T-helper 2 cell (primary cell): Measurements from ENCODE around the gene PROSER2.

Experiments used
- DNase-seq, 5 experiments: peaks; one replicate each; pipeline versions ENCODE4 v3.0.0 to v3.0.0-alpha.2; 2012 to 2022

The PROSER2 gene

DNA sequence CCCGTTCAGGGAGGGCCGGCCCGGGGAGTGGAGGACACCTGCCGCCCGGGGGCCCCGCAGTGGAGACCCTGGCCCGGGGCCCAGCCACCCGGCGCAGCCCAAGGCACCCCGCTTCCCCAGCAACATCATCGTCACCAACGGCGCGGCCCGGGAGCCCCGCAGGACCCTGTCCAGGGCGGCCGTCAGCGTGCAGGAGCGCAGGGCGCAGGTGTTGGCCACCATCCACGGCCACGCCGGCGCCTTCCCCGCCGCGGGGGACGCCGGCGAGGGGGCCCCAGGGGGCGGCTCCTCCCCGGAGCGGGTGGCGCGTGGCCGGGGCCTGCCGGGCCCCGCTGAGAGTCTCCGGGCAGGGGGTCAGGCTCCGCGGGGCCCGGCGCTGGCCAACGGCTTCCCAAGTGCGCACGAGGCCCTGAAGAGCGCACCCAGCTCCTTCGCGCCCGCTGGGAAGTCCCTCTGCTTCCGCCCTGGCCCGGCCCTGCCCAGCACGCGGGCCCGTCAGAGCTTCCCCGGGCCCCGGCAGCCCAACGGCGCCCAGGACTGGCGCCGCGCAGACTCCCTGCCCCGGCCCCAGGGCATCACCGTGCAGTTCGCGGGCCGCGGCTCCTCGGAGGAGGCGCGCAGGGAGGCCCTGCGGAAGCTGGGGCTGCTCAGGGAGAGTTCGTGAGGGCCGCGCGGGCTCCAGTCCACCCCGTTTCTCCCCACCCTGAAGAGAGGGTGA is 46.7 kb downstream of the PROSER2 start:
- DNase-seq, result no peak

DNA sequence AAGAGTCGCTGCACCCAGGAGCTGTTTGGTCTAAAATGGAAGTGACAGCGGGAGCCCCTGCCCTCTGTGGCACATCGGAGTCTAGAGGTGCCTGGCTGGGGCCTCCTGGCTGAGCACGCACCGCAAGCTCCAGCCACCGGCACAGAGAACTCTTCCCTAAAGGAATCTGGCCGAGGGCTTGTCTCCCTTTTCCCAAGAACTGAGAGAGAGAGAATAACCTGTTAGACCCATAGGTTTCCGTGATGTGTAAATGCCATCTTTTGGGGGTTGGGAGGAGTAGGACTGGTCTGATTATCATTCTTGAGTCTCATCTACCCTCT is 47.3 kb downstream of the PROSER2 start:
- DNase-seq, result no peak

DNA sequence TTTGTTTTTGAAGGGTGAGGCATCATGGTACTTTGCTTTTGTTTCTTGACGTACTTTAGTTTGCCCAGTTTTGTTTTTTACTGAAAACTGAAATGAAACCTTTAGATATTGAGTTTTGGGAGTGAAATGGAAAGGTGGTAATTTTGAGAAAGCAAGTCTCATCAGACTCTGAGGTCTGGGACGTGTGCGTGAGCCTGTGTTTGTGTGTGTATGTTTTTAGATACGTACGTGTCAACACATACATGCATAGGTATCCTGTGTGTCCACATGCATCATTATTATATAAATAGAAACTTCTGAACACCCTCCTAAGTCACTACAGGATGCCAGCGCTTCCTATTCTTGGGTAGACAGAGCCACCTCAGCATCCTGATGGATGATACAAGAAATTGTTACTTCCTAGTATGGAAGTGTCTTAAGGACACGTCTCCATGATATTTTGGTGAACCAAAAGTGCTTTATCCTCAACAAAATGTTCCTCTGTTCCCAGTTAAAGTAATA is 47.8 kb downstream of the PROSER2 start:
- no peak for DNase-seq

DNA sequence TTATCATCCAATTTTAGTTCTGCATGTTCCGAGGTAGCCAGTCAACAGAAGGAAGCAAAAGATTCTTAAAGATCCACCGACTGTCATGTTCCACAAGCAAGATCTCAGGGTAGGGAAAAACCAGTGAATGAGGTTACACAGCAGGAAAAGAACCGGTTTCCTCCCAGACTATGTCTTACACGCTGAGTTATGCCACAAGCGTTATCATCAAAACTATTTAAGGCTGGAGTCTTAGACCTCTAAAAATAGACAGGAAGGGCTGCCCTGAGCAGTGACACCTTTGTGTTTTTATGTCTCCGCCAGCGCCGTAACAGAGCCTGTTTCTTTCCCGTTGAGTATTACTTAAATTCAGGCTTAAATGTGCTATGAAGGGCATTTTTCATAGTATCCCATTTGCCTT is 48.3 kb downstream of the PROSER2 start:
- DNase-seq, result peak in 1 of 5 experiments; percentile 17

DNA sequence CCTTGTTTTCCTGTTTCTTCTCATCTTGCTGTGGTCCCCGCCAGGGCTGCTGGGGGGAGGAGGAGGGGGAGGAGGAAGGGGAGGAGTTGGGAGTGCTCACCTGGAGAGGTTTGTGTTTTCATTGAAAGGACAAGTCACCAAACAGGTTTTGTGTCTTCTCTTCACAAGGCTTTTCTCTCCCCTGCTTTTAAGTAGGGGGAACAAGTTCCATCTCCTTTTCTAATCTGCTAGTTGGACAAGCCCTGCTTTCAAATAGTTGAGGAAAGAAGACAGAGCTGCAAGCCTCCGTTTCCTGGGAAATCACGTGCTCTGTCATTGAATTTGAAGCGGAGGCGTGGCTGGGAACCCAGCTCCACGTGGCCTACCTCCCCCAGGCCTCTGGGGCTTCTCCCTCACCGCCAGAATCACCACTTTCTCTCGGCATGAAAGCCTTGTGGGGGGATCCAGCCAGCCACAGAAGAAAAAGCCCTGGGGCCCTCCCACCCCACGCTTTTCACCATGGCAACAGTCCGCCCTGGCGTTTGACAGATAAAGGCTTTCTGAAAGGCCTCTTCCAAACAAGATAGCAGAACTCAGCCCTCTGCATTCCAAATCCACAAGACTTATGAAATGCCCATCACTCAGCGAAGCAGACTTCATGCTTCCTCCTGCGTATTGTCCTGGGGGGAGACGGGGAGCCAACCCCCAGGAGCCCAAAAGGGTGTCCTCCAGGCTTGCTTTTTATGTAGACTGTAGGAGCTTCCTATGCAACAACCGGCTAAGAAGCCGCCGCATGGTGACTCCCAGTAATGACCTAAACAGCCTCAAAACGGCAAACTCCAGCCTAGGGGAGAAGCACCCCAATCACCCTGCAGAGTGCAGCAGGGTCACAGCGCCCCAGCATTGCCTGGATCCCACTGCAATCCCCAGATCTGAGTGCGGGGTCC is 51.7 kb downstream of the PROSER2 start:
- DNase-seq, result peak in 1 of 5 experiments; percentile 73

DNA sequence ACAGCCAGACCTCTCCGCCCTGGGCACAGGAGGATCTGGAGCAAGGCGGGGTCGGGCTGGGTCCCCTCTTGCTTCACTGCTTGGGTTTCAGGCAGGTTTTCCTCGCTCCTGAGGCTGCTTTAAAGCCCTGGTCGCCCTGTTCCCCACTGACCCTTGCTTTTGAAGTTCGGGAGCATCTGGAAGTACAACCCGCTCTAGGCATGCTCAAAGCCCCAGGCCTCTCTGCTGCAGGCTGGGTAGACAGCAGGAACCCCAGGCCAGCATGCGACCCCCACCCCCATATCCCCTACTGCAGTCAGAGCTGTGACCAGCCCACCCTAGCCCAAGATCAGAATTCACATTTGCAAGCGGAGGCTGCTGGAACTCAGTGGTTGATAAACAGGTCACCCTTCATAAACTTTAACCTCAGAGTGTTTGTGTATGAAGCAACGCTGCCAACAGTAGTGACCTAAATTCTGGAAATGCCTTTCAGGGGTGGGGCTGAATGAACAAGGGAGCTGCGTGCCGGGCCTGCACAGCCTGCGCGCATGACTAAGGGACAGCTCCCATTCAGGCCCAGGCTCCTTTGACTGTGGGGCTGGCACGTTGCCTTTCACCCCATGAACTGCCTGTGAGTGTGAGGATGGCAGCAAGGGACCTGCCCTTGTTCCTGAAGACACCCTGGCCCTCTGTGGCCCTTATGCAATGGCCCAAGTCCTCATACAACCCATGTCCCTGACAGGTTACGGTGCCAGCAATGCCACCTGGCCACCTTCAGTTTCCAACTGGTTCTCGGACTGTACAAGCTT is 52.5 kb downstream of the PROSER2 start:
- DNase-seq, result no peak

DNA sequence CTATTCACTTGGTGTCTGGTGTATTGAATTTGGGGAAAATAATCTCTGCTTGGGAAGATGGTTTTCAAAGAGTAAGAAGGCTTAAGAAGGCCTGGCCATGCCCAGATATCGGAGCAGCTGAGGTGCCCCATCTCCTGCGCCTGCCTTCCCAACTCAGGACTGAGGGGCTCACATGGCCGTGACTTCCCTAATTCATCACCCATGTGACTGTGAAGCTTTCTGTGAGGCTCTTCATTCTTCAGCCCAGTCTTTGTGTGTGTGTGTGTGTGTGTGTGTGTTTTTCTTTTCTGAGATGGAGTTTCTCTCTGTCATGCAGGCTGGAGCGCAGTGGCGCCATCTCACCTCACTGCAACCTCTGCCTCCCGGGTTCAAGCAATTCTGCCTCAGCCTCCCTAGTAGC is 53.2 kb downstream of the PROSER2 start:
- no peak for DNase-seq

DNA sequence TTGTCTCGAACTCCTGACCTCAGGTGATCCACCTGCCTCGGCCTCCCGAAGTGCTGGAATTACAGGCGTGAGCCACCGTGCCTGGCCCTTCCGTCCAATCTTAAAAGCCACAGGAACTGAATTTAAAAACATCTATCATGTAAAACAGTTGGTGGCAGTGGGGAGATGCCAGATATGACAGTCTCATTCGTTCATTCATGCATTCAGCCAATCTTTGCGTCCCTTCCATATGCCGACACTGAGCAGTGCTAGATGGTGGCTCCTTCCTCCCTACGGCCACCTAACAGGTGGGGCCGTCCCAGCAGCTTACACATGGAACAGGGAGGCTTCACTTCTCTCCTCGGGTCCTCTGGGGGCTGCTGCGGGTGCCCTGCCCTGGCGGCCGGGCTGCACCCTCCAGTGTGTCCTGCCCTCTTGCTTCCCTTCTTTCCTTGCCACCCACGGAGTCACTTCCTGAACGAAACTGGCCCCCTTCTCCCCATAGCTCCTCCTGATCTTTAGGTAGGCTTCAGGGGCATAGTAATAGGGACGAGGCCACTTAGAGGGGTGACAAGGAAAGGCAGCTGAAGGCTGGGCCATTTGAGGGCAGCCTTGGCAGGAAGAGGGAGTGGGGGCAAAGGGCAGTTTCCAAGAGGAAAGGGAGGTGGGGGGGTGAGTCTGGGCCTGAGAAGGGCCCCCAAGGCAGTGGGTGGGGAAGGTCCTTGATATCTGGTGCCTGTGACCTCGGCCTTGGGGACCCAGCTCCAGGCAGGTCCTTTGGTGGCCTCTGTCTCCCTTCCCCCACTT is 53.8 kb downstream of the PROSER2 start:
- no peak for DNase-seq

DNA sequence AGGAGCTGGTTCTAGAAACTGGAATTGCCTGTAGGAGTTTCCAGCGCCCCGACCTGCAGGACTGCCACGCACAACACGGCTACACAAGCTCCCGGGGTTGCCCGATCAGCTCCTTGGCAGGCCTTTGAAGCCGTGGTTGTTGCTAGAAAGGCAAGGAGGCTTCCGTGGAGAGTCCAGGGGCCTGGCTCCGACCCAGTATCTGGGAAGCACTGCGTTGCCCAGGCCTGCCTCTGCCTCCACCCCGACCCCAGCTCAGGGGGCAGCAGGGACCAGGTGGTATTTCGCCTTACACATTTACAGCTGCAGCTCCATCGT is 54.4 kb downstream of the PROSER2 start:
- no peak for DNase-seq

DNA sequence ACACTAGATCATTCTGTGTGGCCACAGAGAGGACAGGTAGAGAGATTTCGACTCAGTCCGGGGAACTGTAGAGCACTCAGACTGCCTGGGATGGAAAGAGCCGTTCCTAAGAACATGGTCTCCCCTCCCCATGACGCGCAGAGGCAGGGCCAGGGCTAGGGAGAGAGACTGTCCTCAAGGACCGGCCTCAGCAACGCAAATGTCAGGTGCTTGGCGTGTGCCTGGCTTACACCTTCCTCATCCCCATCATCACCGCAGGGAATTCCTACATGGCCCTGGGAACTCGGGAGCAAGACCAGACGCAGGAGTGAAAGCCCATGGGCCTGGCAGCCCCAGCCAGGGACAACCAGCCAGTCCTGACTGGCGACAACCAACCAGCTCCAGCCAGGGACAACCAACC is 55.6 kb downstream of the PROSER2 start:
- no peak for DNase-seq

DNA sequence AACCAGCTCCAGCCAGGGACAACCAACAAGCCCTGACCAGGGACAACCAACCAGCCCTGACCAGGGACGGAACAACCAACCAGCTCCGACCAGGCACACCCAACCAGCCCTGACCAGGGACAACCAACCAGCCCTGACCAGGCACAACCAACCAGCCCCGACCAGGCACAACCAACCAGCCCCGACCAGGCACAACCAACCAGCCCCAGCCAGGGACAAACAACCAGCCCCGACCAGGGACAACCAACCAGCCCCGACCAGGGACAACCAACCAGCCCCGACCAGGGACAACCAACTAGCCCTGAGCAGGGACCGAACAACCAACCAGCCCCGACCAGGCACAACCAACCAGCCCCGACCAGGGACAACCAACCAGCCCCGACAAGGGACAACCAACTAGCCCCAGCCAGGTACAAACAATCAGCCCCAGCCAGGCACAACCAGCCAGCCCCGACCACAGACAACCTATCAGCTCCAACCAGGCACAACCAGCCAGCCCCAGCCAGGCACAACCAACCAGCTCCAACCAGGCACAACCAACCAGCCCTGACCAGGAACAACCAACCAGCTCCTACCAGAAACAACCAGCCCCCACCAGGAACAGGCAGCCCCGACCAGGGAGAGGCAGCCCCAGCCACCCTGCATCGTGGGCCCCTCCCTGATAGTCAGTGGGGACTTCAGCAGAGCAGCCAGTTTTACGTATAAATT is 56.4 kb downstream of the PROSER2 start:
- DNase-seq, result no peak

DNA sequence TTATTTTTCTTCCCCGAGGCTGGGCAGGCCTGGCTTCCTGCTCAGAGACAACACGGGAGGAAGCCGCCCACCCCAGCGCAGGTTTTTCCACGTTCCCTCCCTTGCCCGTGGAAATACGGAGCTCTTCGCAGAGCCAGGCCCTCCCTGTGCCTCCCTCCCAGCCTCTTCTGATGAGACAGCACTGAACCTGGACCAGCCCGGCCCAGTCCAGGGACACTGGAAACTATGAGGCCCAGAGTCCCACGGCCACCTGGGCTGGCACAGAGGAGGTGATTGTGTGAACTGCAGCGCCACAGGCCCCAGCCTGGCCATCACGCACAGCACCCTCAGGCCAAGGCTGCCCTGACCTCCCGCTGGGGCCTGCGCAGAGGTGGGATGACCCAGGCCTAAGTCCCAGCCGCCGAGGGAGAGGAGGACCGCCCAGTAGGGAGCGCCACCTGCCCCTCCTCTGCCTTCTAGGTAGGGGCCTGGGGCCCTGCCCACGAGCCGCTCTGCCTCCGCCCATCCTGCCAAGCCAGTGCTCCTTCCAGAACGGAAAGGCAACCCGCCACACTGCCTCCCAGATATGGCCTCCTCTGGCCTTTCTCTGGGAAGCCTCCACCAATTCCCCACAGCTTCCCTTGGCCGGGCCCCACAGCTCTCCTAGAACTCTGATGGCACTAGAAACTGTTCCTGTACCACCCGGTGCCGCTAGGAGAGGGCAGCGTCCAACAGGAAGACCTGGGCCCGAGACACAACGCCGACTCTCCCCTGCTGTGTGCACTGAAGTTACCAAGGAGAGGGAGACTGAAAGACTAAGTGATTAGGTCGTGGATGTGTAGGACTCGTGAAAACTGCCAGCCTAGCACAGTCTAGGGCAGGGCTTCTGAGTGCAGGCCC is 57.2 kb downstream of the PROSER2 start:
- DNase-seq, result no peak

DNA sequence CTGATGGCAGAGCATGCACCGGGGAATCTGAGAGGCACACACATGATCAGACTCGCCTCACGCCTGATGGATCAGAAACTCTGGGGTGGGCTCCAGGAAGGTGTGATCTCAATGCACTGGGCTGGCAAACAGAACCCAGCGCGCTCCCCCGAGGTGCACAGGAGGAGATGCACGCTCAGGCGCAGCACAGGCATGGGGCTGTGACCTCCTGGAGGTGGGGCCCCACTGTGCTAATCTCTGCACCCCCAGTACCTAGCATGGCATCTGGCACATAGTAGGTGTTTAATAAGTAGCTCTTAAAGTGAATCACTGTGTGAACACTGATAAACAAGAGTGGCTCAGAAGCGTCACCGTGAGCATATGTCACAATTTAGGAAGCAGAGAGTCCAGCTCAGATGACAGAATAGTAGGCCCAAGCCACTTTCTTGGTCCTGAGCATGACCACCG is 57.9 kb downstream of the PROSER2 start:
- DNase-seq, result no peak

DNA sequence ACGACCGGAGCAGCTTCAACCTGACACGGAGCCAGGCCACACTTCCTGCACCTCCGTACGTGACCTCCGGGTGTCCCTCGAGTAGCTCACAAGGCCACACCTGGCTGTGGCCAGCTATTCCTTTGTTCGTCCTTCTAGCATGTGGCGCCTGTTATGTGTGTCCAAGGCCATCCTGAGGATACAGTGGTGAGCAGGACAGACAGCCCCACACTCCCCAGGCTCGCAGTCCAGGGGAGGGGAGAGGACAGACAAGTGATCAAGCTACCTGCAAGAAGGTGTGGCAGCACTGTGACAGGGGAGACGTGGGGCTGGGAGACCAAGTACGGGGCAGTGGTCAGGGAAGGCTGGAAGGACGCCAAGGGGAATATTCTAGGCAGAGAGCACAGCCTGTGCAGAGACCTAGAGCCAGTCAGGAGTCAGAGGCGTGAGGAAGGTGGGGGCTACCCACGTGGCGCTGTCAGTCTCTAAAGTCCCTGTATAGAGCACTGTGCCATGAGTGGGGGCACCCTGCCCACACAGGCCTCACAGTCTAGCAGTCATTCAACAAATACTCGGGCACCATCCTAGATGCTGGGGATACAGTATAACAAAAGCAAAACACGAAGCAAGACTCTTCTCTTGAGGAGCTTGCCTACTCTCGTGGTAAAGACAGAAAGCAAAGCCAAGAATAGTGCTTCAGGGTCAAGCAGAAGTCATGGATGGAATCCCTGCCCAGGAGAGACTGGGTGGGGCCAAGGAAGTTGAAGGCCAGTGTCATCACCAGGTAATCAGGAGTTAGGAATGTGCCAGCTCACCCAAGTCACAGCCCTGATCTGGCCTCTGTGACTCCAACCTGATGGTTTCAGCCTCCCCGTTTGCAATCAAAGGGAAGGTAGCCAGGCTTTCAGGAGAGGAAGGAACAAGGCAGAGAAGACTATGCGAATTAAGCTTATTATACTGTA is 58.6 kb downstream of the PROSER2 start:
- DNase-seq, result no peak

DNA sequence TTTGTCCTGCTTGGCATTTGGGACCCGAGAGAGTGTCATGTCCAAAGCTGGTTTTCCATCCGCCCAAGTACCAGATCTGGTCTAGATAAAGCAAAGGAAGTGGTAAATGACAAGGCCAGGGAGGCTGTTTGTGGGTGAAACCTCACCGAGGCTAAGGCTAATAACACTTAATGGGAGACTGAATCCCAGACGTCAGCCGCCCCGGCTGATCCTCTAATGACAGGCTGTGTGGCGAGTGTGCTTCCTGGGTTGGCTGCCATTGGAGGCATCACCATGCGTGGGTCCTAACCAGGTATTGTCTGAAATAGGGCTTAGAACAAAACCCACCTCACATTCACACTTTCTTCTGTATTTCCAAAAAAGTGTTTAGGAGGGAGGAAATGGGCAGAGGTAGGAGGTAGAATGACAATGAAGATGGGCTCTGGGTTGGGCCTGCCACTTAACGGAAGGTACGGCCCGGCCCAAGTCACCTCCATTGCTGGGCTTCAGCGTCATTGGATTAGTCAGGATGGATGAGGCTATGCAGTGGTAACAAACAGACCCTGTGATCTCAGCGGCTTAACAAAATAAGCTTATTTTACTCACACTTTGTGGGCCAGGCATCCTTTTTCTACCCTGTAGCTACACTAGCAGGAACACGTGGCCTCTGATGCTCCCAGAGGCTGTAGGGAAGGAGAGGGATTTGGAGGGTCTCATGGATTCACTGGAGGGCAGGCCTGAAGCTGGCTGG is 59.7 kb downstream of the PROSER2 start:
- peak in 1 of 5 experiments; percentile 48 for DNase-seq

DNA sequence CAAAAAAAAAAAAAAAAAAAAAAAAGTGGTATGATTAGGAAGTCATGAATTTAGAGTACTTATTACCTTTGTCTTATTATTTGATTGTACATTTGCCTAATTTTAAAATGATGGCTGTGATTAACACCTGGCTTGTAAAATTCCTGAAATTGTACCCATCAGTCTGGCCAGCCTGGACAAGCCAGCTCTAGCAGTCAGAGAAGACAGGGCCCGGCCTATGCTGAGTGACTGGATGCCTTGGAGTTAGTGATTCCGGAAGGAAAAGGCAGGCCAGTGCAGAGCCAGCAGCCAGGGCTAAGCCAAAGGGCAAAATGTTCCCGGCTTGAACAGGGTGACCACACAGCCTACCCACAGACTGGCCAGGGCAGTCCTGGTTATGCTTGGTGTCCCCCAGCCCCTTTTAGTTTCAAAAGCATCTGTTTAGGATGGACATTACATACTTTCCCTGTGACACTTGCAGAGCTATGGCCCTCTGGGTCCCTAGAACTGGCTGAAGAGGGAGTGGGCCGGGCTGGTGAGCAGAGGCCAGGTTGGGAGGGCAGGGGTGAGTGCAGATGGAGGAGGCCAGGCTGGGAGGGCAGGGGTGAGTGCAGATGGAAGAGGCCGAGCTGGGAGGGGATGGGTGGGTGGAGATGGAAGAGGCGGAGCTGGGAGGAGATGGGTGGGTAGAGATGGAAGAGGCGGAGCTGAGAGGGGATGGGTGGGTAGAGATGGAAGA is 61.7 kb downstream of the PROSER2 start:
- DNase-seq, result no peak

DNA sequence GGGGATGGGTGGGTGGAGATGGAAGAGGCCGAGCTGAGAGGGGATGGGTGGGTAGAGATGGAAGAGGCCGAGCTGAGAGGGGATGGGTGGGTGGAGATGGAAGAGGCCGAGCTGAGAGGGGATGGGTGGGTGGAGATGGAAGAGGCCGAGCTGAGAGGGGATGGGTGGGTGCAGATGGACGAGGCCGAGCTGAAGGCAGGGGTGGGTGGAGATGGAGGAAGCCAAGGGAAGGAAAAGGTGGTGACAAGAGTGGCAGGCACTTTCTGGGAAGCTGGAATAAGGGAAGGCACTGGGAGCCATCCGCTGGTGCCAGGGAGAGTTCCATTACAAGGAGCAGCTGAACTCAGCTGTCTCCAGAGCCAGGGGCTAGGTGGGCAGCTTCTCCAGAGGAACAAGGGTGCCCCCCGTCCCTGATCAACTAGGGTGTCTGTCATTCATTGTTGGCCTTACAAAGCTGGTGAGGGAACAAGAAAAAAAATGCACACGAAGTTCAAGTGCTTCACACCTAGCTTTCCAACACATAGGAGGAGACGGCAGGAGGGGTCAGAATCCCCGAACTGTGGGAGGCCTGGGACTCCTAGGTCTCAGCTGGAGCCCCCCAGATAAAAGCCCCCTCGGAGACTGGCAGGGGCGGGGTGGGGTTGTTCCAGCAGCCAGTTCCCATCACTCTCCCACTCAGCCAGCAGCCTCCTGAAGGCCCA is 62.4 kb downstream of the PROSER2 start:
- DNase-seq, result no peak

DNA sequence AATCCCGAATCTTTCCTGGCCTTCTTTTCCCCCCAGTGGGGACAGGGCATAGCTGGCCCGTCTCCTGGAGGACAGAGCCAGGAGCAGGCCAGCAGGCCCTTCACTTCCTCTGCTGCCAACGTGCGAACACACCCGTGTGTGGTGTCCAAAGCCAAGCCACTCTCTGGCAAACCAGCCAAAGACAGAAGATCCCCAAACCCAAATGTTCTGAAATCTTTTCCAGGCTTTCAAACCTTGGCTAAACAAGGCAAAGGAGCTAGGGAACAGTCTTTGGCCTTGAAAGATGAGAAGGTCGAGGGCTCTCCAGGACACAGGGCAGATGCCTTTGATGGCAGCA is 63.0 kb downstream of the PROSER2 start:
- DNase-seq, result no peak
